HG03139 (cell line): ENCODE measurements around the gene TAGLN3.

Experiments
- ATAC-seq: cut with Tn5 transposase; IDR thresholded peaks from one replicate; pipeline ENCODE4 v1.9.1; 2021; ENCODE audit not compliant: unreplicated experiment

Gene TAGLN3

DNA sequence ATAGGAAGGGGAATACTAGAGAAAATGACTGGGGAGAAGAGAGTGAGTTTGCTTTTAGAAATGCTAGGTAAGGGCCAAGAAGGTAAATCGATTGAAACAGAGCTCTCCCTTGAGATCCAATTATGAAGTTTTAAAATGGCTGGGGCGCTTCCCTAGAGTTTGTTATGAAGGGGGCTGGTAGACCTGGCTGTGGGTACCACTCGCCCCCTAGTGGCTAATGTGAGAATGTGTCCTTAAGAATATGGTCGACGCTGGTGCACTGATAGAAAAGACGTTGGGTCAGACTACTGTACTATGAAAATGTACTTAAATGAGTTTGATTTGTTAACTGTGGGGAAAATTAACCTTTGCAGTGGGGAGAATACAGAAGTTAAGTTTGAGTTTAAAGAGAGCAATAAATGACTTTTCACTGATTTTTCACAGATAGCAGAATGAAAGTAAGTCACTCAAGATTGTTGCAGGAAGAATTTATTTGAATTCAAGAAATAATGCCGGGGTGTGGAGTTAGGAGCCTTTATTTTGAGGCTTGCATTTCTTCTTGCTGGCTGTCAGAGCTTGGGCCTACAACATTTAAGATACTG, 45.0 kb downstream of the TAGLN3 start:
- peak; percentile 90 for ATAC-seq

DNA sequence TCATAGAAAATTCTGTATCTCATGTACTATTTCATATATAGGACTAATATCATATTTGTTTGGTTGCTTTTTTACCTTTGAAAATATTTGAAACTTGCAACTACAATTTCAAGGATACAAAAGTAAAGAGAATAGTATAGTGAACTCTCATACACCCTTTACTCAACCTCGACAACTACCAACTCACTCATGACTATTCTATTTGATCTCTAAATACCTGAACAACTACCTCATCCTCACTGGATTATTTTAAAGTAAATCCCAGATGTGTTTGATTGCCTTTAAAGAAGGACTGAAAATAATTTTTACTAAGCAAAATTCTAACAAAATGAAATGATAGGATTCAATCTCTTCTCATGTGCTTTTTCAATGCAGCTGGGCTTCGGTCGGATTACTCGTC, 47.9 kb downstream of the TAGLN3 start:
- ATAC-seq, result no peak

DNA sequence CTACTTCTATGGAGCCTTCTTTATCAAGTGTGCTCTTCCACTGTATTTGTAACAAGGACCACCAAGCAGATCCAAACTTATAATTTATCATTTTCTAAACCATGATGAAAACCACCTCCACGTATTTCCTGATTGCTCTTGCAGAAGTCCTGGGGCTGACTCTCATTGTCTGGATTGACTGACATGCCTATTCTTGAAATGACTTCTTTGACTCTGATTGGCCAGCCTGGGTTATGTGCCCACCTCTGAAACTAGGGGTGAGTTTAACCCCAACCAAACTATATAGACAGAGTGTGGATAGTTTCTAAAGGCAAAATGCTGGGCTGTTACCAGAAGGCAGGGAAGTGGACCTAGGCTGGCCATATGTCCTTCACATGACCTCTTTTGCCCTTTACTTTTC, 48.5 kb downstream of the TAGLN3 start:
- ATAC-seq, result no peak

DNA sequence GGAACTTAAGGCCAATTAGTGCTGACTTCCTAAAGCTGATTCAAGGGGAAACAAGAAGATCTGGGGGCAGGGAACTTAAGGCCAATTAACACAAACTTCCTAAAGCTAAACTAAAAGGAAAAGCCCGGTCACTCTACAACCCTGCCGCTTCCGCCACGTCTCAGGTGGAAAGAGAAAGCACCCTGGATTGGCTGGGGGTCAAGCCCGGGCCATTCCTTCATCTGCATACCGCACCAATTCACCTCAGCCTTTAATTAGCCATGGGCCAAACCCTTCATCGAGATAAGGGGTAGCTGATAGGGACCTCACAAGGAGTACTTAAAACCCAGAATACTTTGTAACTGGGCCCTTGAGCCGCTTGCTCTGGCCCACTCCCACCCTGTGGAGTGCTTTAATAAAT, 50.2 kb downstream of the TAGLN3 start:
- no peak for ATAC-seq

DNA sequence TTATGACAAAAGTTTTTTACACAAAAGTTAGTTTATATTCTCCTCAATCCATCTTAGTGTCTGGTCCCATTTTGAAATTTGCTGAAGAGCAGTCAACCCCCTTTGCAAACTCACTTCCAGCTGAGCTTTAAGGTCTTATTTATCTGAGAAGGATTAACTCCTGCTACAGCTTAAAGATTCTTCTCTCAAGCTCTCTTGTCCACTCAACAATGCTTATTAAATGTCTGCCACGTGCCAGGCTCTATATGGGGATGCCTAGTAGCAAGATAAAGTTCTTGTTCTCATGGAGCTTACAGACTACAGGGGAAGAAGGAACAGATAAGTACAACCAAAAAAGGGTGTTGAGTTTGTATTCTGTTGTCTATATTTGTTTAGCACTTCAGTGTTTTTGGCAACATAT, 54.5 kb downstream of the TAGLN3 start:
- ATAC-seq, result no peak

DNA sequence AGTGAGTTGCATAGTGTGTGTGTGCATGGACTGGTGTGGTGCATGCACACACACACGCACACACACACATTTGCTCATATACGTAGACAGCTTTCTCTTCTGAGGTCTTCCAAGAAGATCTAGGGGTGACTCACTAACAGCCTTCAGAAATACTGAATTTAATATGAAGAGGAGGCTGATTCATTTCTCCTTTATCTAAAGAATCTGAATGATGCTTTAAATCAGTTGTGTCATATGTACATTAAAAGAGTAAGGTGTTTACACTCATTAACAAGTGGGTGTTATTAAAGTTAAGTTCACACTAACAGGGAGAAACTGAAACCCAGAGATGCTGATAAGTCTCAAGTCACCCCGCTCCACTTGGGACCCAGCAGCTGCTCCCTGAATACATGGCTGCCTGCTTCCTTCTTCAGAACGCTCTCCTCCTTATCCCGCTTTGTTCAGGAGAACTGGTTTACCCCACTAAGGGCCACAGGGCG, 57.8 kb downstream of the TAGLN3 start:
- no peak for ATAC-seq

DNA sequence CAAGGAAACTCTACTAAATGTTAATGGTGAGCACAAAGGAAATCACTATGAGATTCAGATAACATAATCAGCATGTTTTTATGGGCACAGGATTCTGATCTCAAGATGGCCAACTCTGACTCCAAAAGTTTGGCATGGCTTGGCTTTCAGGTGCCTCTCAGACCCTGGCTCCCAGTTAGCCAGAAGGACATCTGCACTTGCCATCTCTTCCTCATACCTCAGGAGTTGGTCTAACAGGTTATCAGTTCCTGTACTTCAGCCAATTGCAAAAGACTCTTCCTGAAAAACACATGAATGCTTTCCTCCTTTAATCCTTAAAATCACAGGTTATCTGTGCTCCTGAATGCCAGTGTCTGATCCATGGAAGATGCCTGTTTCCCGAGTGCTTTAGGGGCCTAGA, 60.8 kb downstream of the TAGLN3 start:
- no peak for ATAC-seq

DNA sequence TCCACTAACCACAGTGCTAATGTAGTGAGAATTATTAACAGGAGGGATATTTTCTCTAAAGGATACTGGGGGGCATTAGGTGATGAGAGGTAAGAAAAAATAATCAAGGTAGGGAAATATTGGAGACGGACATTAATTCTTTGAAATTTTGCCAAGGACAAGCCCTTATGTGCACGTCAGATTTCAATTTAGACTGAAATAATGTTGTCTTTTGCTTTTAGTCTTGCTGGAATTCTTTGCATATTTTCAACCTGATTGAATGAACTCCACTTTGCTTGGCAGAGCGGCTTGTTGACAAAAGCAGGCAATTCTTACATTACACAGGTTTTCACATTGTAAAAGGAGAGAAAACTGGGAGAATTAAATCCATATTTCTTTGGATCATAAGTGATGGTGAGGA, 62.4 kb downstream of the TAGLN3 start:
- no peak for ATAC-seq
